HepG2 (cell line): ENCODE data around the gene RSPH9. TPM values are rescaled to one million over a fixed set of nuclear protein-coding genes. Genes with fewer than 3 reads are reported as not detected.

Experiments
- BORCS8-MEF2B ChIP-seq: sonication (generic); formaldehyde crosslinking; IDR thresholded peaks from 2 replicates; pipeline ENCODE4 v1.8.0; 2022; ENCODE audit warnings: mild to moderate bottlenecking, missing genetic modification reagents
- ESRRA ChIP-seq: sonication (generic); formaldehyde crosslinking; IDR thresholded peaks from 2 replicates; pipeline ENCODE4 v1.5.1; 2020; ENCODE audit warnings: mild to moderate bottlenecking, low read depth, missing genetic modification reagents
- IRF9 ChIP-seq: sonication (generic); formaldehyde crosslinking; IDR thresholded peaks from 2 replicates; pipeline ENCODE4 v1.8.0; 2022; ENCODE audit warnings: missing genetic modification reagents, mild to moderate bottlenecking, borderline replicate concordance
- KAT2B ChIP-seq: fragments of 150-350 bp; IDR thresholded peaks from 2 replicates; pipeline ENCODE4 v1.6.1; 2014; ENCODE audit warnings: low read depth, low read length, borderline replicate concordance
- KMT2B ChIP-seq: IDR thresholded peaks from 2 replicates; pipeline ENCODE4 v1.6.1; 2016; ENCODE audit warnings: missing genetic modification reagents, missing compliant biosample characterization
- MTA3 ChIP-seq: sonication (generic); formaldehyde crosslinking; IDR thresholded peaks from 2 replicates; pipeline ENCODE4 v1.4.0; 2020; ENCODE audit warnings: missing genetic modification reagents
- NCOA1 ChIP-seq: sonication (generic); formaldehyde crosslinking; IDR thresholded peaks from 2 replicates; pipeline ENCODE4 v1.9.0; 2021; ENCODE audit warnings: missing genetic modification reagents
- PREB ChIP-seq: sonication (generic); formaldehyde crosslinking; IDR thresholded peaks from 2 replicates; pipeline ENCODE4 v1.4.0; 2020; ENCODE audit warnings: missing genetic modification reagents
- SAFB2 ChIP-seq: sonication (generic); formaldehyde crosslinking; IDR thresholded peaks from 2 replicates; pipeline ENCODE4 v1.5.1; 2020; ENCODE audit warnings: missing genetic modification reagents, low read depth, mild to moderate bottlenecking, borderline replicate concordance
- SCMH1 ChIP-seq: sonication (generic); formaldehyde crosslinking; IDR thresholded peaks from 2 replicates; pipeline ENCODE4 v1.9.0; 2021; ENCODE audit warnings: missing genetic modification reagents, mild to moderate bottlenecking, borderline replicate concordance
- SMC3 ChIP-seq: IDR thresholded peaks from 2 replicates; pipeline ENCODE4 v1.6.1; 2011; ENCODE audit warnings: low read length, improper control_type of control experiment
- SP4 ChIP-seq: sonication (generic); formaldehyde crosslinking; IDR thresholded peaks from 2 replicates; pipeline ENCODE4 v1.8.1; 2023; ENCODE audit warnings: mild to moderate bottlenecking, missing genetic modification reagents
- THAP9 ChIP-seq: sonication (generic); formaldehyde crosslinking; IDR thresholded peaks from 2 replicates; pipeline ENCODE4; 2020; ENCODE audit warnings: missing genetic modification reagents, mild to moderate bottlenecking, borderline replicate concordance
- THYN1 ChIP-seq: sonication (generic); formaldehyde crosslinking; IDR thresholded peaks from 2 replicates; pipeline ENCODE4 v1.8.1; 2023; ENCODE audit warnings: low read depth, mild to moderate bottlenecking, moderate library complexity, missing genetic modification reagents, borderline replicate concordance
- ZNF547 ChIP-seq: sonication (generic); formaldehyde crosslinking; IDR thresholded peaks from 2 replicates; pipeline ENCODE4 v1.5.1; 2020; ENCODE audit warnings: mild to moderate bottlenecking, missing genetic modification reagents
- ZNF776 ChIP-seq: sonication (generic); formaldehyde crosslinking; IDR thresholded peaks from 2 replicates; pipeline ENCODE4 v1.4.0; 2020; ENCODE audit warnings: mild to moderate bottlenecking, missing genetic modification reagents
- ZNF784 ChIP-seq: sonication (generic); formaldehyde crosslinking; IDR thresholded peaks from 2 replicates; pipeline ENCODE4 v1.5.1; 2020; ENCODE audit warnings: missing genetic modification reagents, mild to moderate bottlenecking, borderline replicate concordance
- ZSCAN30 ChIP-seq: sonication (generic); formaldehyde crosslinking; IDR thresholded peaks from 2 replicates; pipeline ENCODE4 v1.5.0; 2020; ENCODE audit warnings: mild to moderate bottlenecking, missing genetic modification reagents
- polyA plus RNA-seq, 8 experiments: library from polyadenylated mRNA; depleted of rRNA in 3 of 8; stranded (reverse) in 7 of 8; unstranded in 1 of 8; fragments of >200 nt; fragmentation: Illumina TruSeq in 4 of 8; extraction: Trizol in 4 of 8; gene quantifications; 2 replicates each; pipeline versions ENCODE4 v1.2.1 to v1.2.3, GENCODE V29; 2011 to 2016; ENCODE audit warnings: low read depth in 4 of 8, missing spikeins in 1 of 8, mixed read lengths in 1 of 8; ENCODE audit not compliant: insufficient read depth in 1 of 8
- total RNA-seq, 5 experiments: library from RNA; depleted of rRNA; stranded (reverse); fragments of >200 nt; fragmentation: Illumina TruSeq; extraction: Trizol; gene quantifications; 2 replicates each; pipeline ENCODE4 v1.2.3, GENCODE V29; 2016; ENCODE audit warnings: low read depth in 1 of 5
- TF ChIP-seq, protein P1 (sequence below): IDR thresholded peaks from 2 replicates; pipeline ENCODE4 v1.6.1; 2012; ENCODE audit warnings: low read length, improper control_type of control experiment

The RSPH9 gene
- total and polyA plus RNA-seq, 2 of the 13 experiments (the other 11 are each of a cell fraction or from before 2014, with no cell fraction given) = 0.04 TPM; not detected in 1

DNA sequence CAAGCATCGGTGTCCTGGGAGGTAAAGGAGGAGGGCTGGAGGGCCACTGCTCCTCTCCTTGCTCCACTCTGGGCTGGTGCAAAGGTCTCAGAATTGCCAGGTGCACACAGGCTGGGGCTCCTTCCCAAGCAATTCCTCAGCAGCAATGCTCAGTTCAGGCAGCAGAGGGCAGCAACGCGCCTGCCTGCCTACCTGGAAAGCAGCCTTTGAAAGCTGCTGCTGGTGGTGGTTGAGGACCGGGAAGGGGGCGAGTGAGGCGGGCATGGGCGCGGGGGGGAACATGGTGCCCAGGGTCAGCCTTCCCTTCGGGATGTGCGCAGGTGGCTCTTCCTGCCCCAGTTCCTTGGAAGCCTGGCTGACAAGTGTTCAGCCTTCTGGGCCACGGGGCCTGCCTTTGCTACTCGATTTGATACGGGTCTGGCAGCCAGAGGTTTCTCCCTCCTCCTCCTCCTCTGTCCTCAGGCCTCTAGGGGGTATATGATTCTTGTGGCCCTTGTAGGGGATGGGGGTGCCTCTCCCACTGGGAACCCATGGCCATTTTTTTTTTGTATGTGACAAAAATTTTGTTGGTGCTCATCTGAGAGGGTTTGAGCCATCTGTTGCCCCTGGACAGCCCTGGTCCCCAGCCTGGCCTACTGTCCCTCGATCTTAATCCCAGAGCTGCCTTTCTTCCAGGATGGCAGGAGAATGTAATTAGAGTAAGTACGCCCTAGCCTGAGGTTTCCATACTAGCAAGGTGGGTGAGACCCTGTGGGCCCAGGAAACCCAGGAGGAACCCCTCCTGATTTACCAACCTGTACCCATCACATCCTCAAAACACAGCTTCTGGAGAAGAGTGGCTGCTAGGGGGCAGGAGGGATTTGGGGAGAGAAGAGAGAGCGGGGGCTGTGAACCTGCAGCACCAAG lies 22.7 kb downstream of the RSPH9 start (continued):
- TF ChIP-seq SMC3 (peak; percentile 81), ZNF784 (CRISPR knock-in tag) (peak; percentile 2; the same call in 1 of the 2 replicates), KAT2B (no peak), SCMH1 (CRISPR knock-in tag) (no peak), THYN1 (CRISPR knock-in tag) (no peak), THAP9 (CRISPR knock-in tag) (0 out of 2 replicates have a peak, but pooled peaks have one; percentile 26), SAFB2 (CRISPR knock-in tag) (peak; percentile 57; the same call in 1 of the 2 replicates), ZNF776 (no peak; the same call in 1 of the 2 replicates), MTA3 (CRISPR knock-in tag) (no peak), ZSCAN30 (CRISPR knock-in tag) (0 out of 2 replicates have a peak, but pooled peaks have one; percentile 52), ZNF547 (peak; percentile 26; the same call in 1 of the 2 replicates), KMT2B (peak; percentile 16; the same call in 1 of the 2 replicates), IRF9 (CRISPR knock-in tag) (peak; percentile 41; the same call in 1 of the 2 replicates), PREB (CRISPR knock-in tag) (no peak), BORCS8-MEF2B (CRISPR knock-in tag) (0 out of 2 replicates have a peak, but pooled peaks have one; percentile 29), ESRRA (CRISPR knock-in tag) (peak; percentile 65; the same call in 1 of the 2 replicates), SP4 (CRISPR knock-in tag) (peak; percentile 38; the same call in 1 of the 2 replicates), NCOA1 (CRISPR knock-in tag) (no peak)
- TF ChIP-seq, protein P1, sequence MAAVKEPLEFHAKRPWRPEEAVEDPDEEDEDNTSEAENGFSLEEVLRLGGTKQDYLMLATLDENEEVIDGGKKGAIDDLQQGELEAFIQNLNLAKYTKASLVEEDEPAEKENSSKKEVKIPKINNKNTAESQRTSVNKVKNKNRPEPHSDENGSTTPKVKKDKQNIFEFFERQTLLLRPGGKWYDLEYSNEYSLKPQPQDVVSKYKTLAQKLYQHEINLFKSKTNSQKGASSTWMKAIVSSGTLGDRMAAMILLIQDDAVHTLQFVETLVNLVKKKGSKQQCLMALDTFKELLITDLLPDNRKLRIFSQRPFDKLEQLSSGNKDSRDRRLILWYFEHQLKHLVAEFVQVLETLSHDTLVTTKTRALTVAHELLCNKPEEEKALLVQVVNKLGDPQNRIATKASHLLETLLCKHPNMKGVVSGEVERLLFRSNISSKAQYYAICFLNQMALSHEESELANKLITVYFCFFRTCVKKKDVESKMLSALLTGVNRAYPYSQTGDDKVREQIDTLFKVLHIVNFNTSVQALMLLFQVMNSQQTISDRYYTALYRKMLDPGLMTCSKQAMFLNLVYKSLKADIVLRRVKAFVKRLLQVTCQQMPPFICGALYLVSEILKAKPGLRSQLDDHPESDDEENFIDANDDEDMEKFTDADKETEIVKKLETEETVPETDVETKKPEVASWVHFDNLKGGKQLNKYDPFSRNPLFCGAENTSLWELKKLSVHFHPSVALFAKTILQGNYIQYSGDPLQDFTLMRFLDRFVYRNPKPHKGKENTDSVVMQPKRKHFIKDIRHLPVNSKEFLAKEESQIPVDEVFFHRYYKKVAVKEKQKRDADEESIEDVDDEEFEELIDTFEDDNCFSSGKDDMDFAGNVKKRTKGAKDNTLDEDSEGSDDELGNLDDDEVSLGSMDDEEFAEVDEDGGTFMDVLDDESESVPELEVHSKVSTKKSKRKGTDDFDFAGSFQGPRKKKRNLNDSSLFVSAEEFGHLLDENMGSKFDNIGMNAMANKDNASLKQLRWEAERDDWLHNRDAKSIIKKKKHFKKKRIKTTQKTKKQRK = no peak
